HG03442 (cell line): ENCODE data around the gene P3H3.

ENCODE experiments used
- ATAC-seq: cut with Tn5 transposase; IDR thresholded peaks from one replicate; pipeline ENCODE4 v1.9.1; 2021; ENCODE audit warnings: mild to moderate bottlenecking, moderate library complexity; ENCODE audit not compliant: unreplicated experiment

P3H3 gene

DNA sequence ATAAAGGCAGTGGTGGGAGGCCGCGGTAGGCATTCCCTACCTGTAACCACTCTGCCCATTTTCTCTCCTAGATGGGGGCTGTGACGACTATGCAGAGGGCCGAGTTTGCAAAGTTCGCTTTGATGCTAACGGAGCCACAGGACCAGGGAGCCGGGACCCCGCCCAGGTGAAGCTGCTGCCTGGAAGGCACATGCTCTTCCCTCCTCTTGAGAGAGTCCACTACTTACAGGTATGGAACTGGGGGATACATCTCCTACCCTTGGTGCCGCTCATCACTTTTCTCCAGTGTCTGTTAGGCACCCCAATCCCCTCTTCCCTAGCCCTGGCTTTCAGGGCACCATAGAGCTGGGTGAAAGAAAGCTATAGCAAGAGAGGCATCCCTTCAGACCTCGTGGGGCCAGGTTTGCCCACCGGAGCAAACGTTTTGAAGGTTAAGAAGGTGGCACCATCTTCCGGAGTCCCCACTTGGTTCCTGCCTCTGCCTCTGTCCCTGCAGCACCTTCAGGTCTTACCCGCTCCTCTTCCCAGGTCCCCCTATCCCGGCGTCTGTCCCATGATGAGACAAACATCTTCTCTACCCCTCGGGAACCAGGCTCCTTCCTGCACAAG lies 2.0 kb upstream of the P3H3 start:
- ATAC-seq, result no peak

DNA sequence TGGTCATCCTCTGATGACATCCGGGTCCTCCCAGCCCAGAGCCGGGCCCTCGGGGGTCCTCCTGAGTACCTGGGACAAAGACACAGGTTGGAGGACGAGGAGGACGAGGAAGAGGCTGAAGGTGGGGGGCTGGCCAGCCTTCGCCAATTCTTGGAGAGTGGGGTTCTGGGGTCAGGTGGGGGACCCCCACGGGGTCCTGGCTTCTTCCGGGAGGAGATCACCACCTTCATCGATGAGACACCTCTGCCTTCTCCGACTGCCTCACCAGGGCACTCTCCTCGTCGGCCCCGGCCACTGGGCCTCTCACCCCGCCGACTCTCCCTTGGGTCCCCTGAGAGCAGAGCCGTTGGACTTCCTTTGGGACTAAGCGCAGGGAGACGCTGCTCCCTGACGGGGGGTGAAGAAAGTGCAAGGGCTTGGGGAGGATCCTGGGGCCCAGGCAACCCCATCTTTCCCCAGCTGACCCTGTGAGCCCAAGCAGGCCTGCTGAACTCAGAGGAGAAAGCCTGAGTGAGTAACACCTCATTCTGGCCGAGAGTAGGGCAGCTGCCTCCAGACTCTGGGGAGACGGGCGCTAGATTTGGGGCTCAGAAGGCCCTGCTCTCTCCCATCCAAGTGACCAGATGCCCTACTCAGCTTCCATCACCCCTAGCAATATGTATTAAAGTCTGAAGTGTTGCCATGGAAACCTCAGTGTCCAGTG lies 1.3 kb upstream of the P3H3 start:
- no peak for ATAC-seq

DNA sequence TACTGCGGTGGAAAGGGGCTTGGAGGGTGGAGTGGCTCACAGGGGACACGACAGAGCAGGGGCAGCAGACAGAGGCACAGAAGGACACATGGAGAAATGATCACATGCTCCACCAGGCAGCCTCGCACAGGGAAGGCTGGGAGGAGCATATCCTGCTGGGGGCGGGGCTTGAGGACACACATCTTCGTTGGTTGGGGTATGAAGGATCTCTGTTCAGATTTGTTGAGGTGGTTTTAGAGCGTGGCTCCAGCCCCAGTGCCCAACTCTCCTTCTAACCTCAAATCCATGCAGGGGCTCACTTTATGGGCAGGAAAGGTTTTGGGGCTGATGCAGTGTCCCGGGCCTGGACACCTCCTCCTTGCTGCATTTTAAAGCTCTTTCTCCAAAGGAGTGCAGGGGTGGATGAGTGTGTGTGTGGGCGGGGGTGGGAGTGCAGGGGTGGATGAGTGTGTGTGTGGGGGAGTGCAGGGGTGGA lies 733 bp upstream of the P3H3 start:
- ATAC-seq, result no peak

DNA sequence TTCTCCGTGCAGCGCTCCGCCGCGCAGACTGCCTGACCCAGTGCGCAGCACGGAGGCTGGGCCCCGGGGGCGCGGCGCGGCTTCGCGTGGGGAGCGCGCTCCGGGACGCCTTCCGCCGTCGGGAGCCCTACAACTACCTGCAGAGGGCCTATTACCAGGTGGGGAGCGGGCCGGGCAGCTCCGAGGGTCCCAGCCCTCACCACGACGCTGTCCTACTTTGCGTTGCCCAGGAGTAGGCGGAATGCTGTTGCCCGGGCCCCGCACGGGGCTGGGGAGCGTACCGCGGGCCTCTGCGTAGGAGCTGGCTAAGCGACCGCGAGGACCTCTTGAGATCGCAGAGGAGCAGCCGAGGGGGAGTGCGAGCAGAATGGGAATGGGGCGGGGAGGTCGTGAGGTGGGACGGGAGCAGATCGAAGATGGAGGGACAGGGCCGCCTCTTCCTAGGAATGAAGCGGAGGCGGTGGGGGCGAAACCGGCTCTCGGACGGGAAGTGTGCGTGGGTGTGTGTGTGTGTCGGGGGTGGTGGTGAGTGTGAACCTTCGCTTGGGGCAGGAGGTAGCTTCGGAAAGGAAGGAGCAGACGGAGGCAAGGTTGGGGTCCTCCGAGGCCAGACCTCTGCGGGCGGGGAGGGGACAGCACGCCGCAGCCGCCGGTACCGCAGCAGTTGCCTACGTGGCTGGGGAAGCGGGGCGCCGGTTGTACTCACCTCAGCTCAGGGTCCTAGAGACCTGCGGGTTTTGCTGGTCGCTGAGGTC lies 751 bp downstream of the P3H3 start:
- ATAC-seq, result no peak

DNA sequence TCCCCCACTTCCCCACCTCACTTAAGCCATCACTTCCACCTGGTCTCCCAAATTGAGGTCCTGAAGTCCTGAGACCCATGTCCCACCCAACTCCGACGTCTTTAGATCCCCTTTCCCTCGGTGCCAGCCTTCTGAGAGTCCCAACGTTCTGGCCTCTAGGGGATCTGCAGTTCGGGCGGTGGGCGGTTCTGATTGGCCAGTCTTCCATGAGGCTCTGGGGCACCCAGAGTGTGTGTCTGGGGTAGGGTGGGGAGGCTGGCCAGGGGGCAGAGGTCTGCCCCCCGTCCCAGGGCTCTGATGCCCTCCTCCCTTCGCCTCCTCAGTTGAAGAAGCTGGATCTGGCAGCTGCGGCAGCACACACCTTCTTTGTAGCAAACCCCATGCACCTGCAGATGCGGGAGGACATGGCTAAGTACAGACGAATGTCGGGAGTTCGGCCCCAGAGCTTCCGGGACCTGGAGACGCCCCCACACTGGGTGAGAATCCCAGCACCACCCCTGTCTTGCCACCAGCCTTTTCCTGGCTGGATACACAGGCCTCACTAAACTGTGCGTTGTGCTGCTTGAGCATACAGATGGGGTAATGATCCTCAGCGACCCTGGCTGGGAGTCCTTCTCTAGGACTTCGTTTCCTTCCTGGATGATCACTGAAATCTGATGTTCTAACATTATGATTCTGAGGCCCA lies 1.5 kb downstream of the P3H3 start:
- no peak for ATAC-seq

DNA sequence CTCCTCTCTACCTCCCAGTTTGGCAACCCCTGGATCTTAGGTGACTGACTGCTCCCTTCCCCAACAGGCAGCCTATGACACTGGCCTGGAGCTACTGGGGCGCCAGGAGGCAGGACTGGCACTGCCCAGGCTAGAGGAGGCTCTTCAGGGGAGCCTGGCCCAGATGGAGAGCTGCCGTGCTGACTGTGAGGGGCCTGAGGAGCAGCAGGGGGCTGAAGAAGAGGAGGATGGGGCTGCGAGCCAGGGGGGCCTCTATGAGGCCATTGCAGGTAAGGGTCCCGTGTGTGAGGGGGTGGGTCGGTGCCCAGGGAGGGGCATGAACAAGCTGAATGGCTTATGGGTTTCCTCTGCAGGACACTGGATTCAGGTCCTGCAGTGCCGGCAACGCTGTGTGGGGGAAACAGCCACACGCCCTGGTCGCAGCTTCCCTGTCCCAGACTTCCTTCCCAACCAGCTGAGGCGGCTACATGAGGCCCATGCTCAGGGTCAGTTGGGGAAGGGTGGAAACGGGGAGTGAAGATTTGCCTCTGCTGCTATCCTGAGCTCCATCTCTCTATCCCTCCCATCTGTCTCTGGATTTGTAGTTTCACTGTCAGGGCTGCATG lies 2.2 kb downstream of the P3H3 start:
- ATAC-seq, result no peak

DNA sequence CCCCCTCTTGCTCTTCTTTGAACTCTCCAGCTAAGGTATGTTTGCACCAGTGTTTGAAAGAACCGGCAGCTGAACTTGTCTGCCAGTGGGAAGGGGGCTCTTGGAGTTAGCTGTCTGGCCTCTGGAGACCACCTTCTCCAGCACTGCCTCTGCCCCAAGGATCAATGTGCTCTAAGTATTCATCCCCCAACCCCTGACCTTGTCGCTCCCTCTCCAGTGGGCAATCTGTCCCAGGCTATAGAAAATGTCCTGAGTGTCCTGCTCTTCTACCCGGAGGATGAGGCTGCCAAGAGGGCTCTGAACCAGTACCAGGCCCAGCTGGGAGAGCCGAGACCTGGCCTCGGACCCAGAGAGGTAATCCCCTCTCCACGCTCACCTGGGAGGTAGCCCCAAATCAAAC lies 2.8 kb downstream of the P3H3 start:
- no peak for ATAC-seq

DNA sequence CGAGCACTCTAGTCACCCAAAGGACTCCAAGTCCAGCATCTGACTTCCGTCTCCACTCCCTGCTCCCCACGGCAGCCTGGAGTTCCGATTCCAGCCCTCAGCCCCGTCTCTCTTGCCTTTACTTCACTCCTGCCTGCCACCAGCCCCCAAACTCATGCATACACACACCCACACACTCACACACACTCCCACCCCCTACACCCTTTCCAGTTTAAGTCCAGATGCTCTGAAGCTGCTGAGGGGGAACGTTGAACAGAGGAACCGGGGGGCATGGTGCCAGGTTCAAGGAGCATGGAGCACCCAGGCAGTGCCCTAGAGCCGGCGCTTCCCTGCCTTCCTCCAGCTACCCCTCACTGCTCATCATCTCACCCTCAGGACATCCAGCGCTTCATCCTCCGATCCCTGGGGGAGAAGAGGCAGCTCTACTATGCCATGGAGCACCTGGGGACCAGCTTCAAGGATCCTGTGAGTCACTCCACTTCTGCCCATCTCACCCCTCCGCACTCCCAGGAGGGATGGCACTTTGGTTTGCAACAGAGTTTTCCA lies 3.3 kb downstream of the P3H3 start:
- ATAC-seq, result no peak

DNA sequence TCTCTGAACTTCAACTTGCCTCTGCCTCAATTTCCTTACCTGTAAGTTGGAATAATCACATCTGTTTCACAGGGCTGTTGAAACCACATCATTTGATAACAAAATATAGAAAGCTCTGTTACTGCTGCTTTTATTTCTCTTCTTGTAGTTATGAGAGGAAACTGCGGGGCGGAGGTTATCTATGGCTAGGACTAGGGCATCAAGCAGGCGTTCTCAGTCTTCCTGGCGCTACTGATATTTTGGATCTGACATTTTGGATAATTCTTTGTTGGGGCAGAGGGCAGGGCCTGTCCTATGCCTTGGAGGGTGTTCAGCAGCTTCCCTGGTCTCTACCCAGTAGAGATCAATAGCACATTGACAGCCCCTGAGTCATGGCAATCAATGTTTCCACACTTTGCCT lies 3.9 kb downstream of the P3H3 start:
- no peak for ATAC-seq

DNA sequence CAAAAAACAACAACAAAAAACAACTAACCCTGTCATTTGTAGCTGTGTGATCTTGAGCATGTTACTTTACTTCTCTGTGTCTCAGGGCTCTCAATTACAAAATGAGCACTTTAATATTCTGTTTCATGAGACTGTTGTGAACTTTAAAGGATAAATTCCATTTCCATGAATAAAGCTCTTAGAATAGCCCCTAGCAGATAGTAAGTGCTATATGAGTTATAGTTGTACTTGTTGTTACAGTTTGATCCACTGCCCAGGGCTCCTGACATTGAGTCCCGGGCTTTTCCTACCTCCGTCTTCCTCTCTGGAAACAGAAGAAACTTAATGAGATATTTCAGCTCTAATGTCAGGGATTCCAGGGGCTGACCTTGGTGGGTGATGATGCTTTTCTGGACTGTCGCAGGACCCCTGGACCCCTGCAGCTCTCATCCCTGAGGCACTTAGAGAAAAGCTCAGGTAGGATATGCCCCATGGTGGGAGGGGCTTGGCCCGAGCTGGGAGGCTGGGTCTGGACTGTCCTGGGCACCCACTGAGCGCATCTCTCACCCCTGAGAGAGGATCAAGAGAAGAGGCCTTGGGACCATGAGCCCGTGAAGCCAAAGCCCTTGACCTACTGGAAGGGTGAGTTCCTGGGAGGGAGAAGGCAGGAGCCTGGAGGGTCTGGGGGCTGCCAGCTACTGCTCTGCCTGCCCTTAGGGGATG lies 5.1 kb downstream of the P3H3 start:
- no peak for ATAC-seq

DNA sequence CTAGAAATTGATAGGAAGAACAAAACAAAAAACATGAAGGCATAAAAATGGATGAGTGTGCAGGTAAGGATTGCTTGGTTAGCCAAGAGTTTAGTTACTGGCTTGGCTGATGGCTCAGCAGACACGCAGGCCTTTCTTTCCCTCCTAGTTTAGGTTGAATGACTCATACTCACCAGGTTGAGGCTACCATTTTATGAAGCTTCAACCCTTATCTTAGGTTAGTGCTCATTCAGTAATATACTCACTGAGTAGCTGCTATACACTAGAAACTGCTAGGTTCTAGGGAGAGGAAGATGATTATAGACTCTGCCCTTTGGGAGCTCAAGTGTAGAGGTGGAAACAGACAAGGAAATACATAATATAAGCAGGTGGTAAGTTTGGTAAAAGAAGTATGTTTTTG lies 6.0 kb downstream of the P3H3 start:
- ATAC-seq, result no peak

DNA sequence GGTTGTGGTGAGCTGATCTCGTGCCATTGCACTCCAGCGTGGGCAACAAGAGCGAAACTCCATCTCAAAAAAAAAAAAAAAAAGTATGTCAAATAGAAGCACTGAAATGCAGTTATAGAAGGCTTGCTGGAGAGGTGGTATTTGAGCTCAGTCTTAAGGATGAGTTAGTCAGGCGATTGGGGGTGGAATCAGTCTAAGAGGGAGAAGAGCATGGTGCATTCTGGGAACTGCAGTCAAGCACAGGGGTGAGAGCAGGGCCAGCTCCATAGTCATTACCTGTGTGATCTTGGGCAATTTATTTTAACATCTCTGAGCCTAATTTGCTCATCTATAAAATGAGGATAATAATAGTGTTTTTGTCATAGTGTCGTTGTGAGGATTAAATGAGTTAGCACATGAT lies 6.7 kb downstream of the P3H3 start:
- ATAC-seq, result no peak

DNA sequence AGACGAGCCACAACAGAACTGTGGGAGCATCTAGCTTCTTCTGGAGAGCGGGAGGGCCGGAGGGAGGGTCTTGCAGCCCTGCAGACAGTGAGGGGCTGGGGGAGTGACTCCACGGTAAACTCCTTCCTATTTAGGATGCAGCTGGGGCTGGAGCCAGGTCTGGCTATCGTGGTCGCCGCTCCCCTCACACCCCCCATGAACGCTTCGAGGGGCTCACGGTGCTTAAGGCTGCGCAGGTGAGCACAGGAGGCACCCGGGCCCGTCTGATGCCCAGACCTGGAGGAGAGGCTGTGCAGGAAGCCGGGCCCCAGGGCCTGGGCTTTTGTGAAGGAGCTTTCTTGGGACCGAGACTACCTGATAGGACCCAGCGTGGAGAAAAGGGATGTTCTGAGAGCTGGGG lies 8.6 kb downstream of the P3H3 start:
- no peak for ATAC-seq

DNA sequence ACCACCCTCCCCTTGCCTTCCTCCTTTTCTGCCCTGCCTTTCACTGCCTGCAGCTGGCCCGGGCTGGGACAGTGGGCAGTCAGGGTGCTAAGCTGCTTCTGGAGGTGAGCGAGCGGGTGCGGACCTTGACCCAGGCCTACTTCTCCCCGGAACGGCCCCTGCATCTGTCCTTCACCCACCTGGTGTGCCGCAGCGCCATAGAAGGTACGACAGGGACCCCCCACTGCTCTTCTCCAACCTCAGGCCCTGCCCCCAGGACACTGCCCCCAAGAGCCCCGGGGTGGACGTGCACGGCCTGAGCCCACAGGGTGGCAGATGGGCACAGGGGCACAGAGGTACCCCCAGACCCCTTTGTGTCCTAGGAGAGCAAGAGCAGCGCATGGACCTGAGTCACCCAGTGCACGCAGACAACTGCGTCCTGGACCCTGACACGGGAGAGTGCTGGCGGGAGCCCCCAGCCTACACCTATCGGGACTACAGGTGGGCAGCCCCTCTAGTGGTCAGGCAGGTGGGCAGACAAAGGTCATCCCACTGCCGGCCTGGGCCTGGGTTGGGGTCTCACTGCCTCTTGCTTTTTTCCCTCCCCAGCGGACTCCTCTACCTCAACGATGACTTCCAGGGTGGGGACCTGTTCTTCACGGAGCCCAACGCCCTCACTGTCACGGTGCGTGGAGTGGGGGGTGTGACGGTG lies 9.3 kb downstream of the P3H3 start:
- ATAC-seq, result no peak

DNA sequence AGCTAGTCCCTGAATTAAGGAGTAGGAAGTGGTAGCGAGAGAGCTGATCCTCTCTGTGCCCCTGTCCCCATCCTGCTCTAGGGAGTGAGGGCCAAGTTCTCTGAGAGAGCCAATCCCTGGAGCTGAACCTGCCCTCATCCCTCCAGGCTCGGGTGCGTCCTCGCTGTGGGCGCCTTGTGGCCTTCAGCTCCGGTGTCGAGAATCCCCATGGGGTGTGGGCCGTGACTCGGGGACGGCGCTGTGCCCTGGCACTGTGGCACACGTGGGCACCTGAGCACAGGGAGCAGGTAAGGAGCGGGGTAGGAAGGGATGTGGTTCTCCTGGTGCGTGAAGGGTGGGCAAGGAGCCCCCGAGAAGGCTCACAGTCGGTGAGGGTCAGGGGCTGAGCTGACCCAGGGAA lies 10.6 kb downstream of the P3H3 start:
- ATAC-seq, result no peak

DNA sequence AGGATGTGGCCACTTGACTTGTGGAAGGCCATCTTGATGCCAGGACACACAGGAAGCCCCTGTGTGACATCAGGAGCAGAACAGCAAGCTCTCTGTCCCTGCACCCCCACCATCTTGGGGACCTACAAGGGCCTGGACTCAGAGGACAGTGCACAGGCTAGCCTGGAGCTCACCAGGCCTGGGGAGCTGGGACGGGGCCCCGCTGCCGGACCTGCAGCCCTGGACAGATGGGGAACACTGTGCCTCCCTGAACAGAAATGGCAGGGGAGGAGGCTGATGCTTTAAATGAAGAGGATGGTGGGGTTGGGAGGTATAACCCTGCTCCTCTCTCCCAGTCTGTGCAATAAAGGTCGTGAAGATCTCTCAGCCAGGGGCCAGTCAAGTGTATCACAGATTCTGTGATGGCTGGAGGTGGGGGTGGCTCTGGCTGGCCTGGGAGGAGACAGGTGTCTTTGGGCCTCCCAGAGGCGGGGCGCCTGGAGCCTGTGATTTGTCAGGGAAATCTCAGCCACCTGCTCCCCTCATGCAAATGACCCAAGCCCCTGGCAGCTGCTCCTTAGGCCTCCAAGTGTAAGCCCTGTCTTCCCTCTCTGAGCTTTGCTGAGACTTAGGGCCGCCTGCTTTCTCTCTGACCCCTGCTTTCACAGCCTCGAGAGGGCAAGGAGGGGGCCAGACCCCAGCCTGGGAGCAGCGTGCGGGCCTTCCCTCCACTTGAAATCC lies 11.4 kb downstream of the P3H3 start:
- ATAC-seq, result no peak

DNA sequence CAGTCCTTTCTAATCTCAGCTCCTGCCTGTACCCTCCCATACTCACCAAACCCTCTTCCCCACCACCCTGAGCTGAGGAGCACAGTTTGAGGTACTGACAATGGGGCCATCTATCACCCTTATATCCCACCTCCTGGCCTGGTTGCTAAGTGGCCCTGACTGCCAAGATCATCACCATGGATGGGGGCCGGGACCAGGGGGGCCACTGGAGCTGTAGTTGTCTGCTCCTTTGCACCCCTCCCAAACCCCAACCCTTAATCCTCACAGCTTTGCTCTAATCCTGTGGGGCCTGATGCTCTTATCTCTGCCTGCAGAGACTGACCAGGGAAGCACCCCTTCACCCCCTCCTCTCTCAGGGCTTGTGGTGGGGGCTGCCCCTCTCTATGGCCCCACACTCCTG lies 12.1 kb downstream of the P3H3 start:
- ATAC-seq, result no peak

DNA sequence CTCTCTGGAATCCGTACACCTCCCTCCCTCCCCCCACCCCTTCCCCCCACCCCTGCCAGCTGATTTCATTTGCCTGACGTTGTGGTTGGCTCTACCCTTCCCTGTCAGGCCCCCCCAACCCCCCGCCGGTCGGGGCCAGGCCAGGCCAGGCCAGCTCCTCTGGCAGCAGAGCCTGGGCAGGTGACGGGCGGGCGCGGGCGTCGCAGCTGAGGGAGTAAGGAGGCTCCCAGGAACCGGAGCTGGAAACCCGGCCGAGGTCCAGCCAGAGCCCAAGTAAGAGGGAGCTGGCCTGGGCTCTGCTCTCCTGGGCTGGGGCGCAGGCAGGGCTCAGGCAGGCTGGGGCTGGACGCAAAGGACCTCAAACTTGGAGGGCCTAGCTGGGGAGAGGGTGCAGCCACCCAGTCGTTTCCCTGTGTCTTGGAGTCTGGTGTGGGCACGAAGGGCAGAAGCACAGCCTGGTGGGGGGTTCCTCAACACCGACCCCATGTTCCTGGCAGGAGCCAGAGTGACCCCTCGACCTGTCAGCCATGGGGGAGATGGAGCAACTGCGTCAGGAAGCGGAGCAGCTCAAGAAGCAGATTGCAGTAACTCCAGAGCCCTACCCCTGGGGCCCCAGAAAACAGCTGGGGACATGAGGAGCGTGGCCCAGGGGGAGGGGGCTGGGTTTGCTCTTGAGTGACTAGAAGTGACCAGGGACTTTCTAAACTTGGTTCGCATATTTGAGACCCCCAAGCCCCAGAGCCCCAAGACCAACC lies 12.7 kb downstream of the P3H3 start, which contains the start of gene GNB3:
GNB3 (plus strand) TSS at position 165 of the 755 bp plus-strand sequence; CDS start at position 528, 363 bp downstream.
- ATAC-seq, result no peak
